ENCODE data around the gene CYP4A11.
"Not testable (repeated sequence)": the region's sequence is repeated elsewhere in the genome, so short reads cannot be mapped to it uniquely, and the experiment has no call there.

The CYP4A11 gene
- 0 reads per million in 2 donors for total RNA-seq

- no peak for DNase-seq
These were observed at the start of gene CYP4A11 for GRCh38 chr1:46941135-46941694. Gene CYP4A11 (minus strand): TSS chr1:46941476. CDS start chr1:46941433, 43 bp downstream.

GRCh38 chr1:46990541-46990940 lies 49.3 kb upstream of the CYP4A11 start:
- not testable (repeated sequence) for DNase-seq

- no peak for DNase-seq
These were observed 42.7 kb upstream of the CYP4A11 start for GRCh38 chr1:46983830-46984586.

GRCh38 chr1:46983166-46983829 lies 42.0 kb upstream of the CYP4A11 start:
- no peak for DNase-seq

- no peak for DNase-seq
These were observed 27.8 kb upstream of the CYP4A11 start for GRCh38 chr1:46969014-46969619.

GRCh38 chr1:46962272-46962671 lies 21.0 kb upstream of the CYP4A11 start:
- DNase-seq, result not testable (repeated sequence)

- DNase-seq, result no peak
These were observed 19.9 kb upstream of the CYP4A11 start for GRCh38 chr1:46961066-46961758.

GRCh38 chr1:46960250-46960649 lies 19.0 kb upstream of the CYP4A11 start:
- no peak for DNase-seq

- not testable (repeated sequence) for DNase-seq
These were observed 13.8 kb upstream of the CYP4A11 start for GRCh38 chr1:46955116-46955515.

- not testable (repeated sequence) for DNase-seq
These were observed 12.6 kb upstream of the CYP4A11 start for GRCh38 chr1:46953847-46954246.

- not testable (repeated sequence) for DNase-seq
These were observed 8.1 kb upstream of the CYP4A11 start for GRCh38 chr1:46949417-46949666.

- no peak for DNase-seq
These were observed 7.5 kb upstream of the CYP4A11 start for GRCh38 chr1:46948629-46949416.

GRCh38 chr1:46947706-46948105 lies 6.4 kb upstream of the CYP4A11 start:
- DNase-seq, result not testable (repeated sequence)

- DNase-seq, result no peak
These were observed 810 bp upstream of the CYP4A11 start for GRCh38 chr1:46942086-46942485.

GRCh38 chr1:46940307-46940706 lies 969 bp downstream of the CYP4A11 start:
- DNase-seq, result no peak

- DNase-seq, result no peak
These were observed 4.0 kb downstream of the CYP4A11 start for GRCh38 chr1:46937270-46937669.

GRCh38 chr1:46936788-46937187 lies 4.5 kb downstream of the CYP4A11 start:
- DNase-seq, result no peak

GRCh38 chr1:46934852-46935251 lies 6.4 kb downstream of the CYP4A11 start:
- not testable (repeated sequence) for DNase-seq

GRCh38 chr1:46932020-46932419 lies 9.3 kb downstream of the CYP4A11 start:
- DNase-seq, result not testable (repeated sequence)

GRCh38 chr1:46931151-46931550 lies 10.1 kb downstream of the CYP4A11 start:
- DNase-seq, result no peak

- DNase-seq, result no peak
These were observed 13.9 kb downstream of the CYP4A11 start for GRCh38 chr1:46927249-46927835.

GRCh38 chr1:46910790-46911189 lies 30.5 kb downstream of the CYP4A11 start:
- DNase-seq, result no peak

Data from T-helper 2 cell (primary cell).